NCI-H2107 treated with DMSO at 0.1 percent for 48 hours (cell line): Measurements from ENCODE around the gene PTTG1.

ENCODE experiments used
- DNase-seq: peaks from one replicate; lab custom pipeline; 2025; ENCODE audit not compliant: unreplicated experiment; lab: John Stamatoyannopoulos, UW

The PTTG1 gene

DNA sequence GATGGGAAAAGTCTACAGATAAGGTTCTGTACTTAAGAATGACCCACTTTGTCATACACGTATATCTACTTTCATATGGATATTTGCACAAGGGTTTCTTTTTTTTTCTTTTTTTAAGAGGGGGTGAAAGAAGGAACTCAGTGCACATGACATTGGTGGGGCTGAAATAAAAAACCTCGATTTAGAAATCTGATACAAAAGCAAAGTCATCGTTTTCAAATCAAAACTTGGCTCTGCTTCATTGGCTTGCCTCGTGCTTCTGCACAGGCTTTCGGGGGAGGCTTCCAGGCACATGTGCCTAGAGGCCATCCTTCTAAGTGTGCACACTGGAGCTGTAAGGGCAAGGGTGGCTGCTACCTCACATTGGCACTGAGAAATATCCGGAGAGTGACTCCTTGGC lies 31.1 kb downstream of the PTTG1 start:
- no peak for DNase-seq

DNA sequence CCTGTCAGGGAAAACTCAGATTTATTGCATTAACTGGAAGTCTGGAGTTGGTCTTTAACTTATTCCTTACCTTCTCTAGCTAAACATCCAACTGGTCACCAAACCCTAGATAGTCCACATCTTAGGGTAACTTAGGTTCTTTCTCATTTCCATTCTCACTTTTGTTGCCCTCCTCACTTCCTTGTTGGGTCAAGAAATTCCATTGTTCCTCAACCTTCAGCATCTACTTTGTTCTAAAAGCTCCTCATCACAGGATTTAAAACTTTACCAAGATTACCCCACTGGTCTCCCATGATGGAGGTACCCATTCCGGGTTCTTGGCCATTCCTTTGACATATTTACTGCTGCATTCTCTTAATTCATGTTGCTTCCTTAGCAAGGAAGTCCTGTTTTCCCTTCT lies 32.1 kb downstream of the PTTG1 start:
- no peak for DNase-seq

DNA sequence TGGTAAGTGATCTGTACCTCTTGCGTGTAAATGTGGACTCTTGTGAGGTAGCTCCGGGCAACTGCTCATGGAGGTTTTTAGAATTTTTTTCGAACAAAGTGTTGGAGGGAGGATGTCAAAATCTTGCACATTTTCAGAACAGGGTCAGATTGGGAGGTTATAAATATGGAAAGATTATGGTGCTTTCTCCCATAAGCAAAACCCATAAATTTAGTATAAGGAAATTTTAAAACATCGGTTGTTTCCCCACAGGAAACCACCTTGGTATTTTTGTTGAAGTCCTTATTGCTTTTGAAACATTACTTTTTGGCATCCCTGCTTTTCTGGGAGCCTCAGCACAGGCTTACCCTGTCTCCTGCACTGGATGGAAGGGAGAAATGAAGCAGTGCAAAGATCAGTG lies 33.9 kb downstream of the PTTG1 start:
- no peak for DNase-seq

DNA sequence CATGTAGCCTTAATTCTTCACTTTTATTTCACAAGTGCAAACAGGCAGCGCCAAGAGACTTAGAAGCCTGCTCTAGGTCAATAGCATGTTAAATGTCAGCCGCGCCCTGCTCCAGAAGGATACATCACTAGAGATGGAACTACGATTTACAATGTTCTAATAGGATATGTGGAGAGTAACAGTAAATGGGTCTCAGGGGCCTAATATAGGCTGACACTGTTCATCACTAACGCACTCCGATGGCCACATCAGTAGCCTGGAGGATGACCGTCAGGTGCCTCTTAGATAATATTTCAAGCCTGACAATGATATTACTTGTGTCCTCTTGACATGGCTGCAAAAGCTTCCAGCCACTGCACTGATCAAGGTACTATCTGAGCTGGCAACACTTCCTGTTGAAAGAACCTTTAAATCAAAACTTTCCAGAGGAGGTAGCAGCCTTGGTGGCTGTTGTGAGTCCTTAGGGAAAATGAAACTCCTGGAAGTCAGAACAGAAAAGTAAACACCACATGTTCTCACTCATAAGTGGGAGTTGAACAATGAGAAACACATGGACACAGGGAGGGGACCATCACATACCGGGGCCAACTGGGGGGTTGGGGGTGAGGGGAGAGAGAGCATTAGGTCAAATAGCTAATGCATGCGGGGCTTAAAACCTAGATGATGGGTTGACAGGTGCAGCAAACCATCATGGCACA lies 35.0 kb downstream of the PTTG1 start:
- no peak for DNase-seq

DNA sequence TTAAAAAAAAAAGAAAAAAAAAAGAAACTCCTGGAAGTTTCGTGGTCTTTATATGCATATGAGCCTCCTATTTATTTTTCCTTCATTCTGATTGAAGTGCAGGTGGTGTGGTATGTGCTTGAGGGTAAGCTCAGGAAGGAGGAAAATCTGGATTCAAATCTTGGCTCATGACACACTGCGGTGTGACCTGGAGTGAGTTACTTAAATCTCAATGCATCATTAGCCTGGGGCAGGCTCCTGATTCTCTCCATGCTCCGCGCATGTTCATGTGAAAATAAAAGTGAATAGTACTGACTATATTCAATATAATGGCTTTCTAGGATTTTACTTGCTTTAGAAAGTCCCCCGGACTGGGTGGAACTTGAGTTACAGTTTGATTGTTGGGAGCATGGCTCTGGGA lies 35.6 kb downstream of the PTTG1 start:
- no peak for DNase-seq

DNA sequence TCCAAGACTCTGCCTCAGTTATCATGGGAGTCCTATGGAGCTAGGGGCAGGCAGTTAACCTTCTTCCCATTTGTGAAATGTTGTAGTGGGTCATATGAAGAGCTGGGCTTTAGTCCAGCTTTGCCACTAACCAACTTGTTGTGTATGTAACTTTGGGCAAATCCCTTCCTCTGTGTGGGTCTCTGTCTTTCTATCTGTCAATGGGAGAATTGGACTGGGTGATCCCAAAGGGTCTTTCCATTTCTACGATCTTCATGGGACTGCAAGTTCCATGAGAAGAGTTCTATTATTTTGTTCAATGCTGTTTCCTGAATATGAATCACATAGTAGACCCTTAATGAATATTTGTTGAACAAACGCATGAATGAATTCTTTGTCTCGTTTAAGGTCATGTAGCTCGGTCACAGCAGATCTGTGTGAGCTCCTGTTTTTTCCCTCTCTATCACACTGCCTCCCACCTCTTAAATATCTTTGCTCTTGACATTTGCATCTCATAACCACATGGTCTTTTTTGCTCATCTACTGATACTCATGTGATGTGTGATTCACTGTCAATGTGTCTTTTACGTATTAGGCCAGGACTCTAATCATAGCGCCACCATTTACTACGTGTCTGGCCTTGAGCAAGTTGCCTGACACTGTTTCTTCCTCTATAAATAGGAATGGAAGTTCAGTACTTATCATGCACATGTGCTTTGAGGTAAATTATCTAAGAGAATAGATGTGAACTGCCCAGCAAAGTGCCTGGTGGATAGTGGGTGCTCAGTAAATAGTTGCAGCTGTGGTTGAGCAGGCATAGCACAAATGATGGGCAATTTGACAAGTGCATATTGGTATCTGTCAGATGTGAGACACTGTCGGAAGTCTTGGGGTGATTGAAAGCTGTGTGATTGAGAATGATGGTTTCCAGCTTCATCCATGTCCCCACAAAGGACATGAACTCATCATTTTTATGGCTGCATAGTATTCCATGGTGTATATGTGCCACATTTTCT lies 37.4 kb downstream of the PTTG1 start:
- no peak for DNase-seq

DNA sequence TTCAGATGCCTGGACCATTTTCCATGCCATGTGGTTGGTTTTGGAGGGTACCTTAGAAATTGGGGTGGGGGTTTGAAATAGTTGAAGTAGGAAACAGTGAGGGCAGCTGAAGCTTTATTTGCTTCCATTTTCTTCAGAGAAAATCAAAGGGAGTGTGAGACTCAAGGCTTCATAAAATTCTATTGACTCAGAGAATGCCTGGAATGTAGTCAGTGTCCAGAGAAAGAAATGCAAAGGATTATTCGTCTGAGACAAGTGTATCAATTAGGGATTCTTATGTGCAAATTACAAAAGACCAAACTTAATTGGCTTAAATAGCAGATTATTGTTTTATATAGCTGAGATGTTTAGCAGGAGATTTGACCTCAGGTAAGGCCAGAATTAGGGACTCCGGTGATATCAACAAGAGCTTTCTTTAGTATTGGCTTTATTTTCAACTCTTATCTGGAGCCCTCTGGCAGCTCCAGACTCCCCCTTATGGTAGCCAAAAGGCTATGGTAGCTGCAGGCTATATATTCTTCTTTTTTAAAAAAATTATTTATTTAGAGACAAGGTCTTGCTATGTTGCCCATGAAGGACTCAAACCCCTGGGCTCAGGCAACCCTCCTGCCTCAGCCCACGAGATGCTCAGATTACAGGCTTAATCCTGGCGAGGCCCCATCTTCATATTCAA lies 38.9 kb downstream of the PTTG1 start:
- DNase-seq = no peak

DNA sequence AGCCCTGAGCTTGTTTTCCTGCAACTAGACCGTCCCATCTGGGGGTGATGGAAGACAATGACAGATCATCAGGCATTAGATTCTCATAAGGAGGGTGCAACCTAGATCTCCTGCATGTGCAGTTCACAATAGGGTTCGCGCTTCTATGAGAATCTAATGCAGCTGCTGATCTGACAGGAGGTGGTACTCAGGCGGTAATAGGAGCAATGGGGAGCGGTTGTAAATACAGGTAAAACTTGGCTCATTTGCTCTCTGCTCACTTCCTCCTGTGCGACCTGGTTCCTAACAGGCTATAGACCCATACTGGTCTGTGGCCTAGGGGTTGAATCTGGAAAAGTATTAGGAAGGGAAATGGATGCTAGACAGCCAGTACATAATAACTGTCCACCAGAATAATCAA lies 39.7 kb downstream of the PTTG1 start:
- DNase-seq = no peak

DNA sequence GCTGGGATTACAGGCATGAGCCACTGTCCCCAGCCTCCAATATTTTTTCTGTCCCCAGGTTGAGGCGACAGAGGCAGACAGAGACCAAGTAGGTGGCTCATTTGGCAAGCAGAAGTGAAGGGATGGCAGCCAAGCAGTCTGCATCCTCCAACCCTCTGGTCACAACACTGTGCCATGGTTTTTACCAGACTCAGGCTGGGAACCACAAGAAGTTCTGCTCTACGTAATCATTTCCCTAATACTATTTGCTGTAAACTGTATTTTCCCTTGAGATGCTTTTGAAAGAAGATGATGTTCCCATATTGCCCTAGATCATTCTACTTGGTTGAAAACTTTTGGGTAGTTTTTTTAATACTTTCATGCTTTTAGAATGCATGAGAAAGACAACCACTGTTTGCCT lies 40.5 kb downstream of the PTTG1 start:
- no peak for DNase-seq

DNA sequence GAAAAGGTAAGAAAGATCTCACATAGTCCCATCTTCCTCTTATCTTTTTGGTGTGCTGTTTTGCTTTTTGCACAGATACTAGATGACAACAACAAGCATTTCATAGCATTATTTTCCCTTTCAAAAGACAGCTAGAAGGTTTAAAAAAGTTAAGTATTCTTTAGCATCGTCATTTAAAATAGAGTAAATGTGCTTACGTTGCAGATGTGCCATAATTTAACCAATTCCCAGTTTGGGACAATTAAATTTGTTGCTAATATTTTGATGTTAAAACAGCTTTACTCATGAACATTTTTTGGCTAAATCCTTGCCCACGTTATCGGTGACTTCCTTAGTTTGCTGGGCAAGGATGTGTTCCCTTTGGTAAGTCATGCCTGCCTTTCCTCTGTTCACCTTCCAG lies 41.6 kb downstream of the PTTG1 start:
- no peak for DNase-seq

DNA sequence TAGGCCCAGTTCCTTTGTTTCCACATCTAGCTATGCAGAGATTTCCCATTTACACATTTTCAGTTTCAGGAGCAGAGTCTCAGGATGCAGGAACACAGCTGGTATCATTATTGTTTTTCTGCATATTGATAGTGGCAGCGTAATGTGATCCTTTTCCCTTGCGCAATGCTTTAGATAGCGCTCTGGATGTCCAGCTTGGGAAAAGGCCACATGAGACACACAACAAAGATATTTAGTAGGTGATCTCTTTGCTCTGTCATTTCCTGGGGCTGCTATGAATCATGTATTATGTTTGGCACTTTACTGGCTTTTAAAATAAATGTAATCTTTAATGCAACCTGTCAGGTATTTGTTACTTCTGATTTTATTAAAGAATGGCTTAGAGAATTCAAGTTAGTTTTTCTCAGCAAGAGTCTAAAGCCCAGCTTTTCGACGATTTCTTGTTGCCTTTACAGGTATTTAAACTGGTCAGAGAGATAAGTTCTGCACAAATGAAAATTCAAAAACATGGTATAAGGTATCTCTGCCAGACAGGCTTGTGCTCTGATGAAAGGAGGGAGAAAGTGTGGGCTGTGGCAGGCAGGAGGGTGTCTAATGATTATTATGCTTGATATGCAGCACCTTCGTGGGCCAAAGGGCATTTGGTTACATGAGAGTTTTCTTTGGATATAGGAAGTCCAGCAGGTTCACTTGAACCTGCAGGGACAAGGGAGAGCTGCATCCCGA lies 42.2 kb downstream of the PTTG1 start:
- no peak for DNase-seq

DNA sequence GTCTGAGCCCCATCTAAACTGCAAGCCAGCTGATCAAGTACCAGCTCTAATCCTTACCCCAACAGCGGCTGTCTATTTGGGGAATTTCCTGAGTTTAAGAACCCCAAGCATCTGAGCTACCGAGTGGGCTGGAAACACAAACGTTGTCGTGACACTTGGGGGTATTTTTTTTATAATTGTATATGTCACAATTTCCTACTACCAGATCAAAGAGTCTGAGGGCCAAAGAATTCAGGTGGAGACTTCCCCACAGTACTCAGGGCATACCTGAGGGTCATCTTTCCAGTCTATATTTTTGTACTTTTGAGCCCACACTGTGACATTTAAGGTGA lies 42.8 kb downstream of the PTTG1 start:
- DNase-seq = no peak

DNA sequence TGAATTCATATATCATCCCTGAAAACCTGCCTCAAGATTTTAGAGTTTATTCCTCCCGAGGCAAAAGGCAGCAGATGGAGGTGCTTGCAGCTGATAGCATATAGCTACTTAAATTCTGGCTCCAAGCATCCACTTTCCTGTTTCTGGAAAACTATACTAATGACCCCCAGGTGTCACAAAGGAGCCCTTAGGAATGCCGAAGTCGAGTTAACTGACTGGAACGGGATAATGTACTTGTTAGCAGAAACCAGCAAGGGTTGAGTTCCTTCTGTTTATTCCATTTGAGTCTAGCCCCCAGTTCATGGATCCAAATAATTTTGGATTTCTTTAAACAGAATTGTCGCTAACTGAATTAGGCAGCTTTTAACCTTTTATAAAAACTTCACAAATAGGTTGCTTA lies 44.5 kb downstream of the PTTG1 start:
- no peak for DNase-seq

DNA sequence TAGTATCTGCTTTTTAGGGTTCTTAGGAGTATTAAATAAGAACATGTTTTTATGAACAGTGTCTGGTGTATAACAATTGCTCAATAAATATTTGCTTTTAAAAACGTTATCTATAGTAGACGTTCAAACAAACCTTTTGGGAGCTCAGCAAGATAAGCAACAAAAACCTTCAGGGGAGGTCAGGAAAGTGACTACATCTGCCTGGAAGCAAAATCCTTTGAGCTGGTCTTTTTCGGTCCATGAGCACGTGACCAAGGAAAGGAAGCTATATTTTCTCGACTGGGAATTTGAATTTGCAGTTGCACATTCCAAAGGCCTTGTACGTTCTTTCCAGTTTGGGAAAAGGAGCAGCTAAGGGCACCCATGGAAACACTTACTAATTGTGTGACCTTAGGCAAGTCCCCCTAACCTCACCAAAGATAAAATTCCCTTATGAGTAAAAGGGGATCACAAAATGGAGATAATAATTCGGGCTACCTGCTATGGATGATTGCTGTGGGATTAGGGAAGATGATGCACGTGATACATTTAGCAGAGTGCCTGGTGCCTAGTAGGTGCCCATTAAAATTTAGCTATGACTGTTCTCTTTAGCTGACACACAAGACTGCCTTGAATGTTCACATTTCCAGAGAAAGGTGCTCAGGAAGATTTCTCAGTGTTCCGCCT lies 45.4 kb downstream of the PTTG1 start:
- DNase-seq = no peak

DNA sequence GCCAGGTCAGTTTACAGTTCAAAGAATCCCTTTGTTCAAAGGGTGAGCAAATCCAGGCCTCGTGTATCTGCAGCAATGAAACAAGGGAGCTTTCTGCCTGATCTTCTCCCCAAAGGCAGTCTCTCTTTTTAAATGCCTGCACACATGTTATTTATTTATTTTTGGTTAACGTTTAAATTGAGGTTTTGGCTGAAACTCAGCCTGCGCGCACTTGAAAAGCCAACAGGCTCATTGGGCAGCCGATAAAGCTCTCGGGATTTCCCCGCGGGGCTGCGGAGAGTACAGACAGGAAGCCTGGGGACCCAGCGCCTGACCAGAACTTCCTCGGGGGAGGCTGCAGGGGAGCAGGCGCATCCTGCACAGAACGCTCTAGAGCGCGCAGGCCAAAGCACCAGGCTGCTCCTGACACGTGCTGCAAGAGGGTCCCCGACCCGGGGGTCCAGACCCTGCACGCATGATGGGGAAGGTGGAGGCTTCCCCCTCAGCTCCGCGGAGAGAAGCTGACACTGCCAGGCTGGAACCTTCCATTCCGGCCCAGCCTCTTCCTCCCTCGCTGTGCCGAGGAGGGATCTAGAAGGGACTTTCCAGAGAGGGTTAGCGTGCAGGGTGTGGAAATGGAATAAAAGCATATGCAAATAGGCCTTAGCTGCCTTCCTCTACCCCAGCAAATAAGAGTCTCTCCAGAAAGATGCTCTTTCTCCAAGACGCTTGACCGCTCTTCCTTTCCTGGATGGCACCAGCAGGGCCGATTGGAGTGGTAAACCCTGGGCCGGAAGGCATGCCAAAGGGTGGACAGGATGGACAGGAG lies 46.1 kb downstream of the PTTG1 start:
- DNase-seq = no peak

DNA sequence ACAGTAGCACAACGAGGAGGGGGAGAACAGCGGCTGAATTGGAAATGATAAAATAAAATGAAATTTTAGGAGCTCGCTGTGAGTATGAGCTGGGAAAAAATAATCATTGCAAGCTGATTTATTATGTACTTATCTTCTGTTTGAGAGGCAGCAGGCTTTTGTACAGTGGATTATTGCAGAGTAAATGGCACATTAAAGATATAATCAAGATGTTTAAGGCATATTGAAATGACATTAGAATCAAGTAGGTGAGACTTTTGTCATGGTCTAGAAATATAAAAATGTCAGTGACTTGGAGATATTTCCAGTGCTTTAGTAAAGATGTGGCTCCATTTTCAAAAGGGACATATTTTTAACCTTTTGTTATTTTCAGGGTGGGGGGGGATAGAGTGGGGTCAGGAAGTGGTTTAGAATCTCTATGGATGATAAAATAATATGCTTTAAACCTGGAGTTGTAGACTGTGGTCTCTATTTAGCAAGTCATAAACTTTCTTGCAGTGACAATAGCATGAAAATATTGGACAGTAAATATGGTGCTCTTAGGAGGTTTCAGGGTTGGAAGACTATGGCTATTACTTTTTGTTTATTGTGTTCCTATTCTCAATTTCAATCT lies 46.8 kb downstream of the PTTG1 start:
- DNase-seq = no peak

DNA sequence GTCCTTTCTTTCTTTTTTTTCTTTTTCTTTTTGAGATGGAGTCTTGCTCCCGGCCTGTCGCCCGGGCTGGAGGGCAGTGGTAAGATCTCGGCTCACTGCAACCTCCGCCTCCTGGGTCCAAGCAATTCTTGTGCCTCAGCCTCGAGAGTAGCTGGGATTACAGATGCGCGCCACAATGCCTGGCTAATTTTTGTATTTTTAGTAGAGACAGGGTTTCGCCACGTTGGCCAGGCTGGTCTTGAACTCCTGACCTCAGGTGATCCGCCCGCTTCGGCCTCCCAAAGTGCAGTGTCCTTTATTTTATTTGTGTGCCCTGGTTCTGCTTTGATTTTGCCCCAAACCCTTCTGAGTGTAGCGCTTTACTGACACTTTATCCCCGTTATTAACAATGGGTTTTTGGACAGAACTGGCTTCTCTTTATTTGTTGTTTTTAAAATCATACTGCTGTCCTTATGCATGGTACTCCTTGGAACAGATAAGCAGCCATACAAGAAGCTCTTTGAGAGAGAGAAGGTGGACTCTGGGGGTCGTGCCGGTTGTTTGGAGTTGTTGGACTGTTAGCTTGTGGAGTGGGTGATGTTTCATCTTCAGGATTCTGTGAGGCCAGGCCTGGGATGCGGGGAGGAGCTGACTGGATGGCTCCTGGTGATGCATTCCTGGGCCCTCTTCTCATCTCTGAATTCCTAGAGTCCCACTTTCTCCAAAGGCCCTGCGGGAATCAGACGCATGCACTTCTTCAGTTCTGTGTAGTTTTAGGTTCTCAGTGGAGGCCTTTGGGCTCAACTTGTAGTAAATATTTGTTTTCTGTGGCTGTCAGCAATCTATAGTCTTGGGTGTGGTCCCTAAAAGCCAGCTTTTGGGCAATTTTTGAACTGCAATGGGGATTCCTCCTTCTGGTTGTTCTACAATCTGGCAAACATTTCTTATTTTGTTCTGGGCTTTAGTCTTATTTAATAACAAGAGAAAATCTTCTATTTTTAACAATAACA lies 47.8 kb downstream of the PTTG1 start:
- no peak for DNase-seq
